ENCODE data around the gene CSN2.

DNA sequence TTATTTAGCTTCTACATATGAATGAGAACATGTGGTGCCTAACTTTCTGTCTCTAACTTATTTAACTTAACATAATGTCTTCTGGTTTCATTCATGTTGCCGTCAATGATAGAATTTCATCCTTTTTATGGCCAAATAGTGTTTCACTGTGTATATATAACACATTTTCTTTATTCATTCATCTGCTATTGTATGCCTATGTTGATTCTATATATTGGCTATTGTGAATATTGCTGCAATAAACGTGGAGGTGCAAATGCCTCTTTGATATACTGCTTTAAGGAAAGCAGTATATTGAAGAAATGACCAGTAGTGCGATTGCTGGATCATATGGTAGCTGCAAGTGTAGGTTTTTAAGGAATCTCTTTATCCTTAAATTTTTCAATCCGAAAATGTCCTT lies 44.7 kb downstream of the CSN2 start:
- TF ChIP-seq GATA2 (IDR thresholded peaks at IDR 0.05; ENCODE audit: low read depth, low read length) (no peak), GATA3 (IDR thresholded peaks at IDR 0.05; ENCODE audit: low read depth, low read length) (no peak)

All from SH-SY5Y (cell line).